Progenitor cell of endocrine pancreas (in vitro differentiated cells): ENCODE results near the gene MMP8. TPM values are rescaled to one million over a fixed set of nuclear protein-coding genes. Genes with fewer than 3 reads are reported as not detected.

Source experiments
- DNase-seq: peaks from one replicate; pipeline ENCODE4 v3.0.0; 2021; ENCODE audit warnings: low spot score; ENCODE audit not compliant: unreplicated experiment
- H3K27ac Mint-ChIP-seq: 2 replicates; pipeline ENCODE4 v1.8.0; 2021; ENCODE audit warnings: mild to moderate bottlenecking, moderate library complexity, mixed read lengths
- H3K27me3 Mint-ChIP-seq: 2 replicates; pipeline ENCODE4 v1.8.0; 2021; ENCODE audit warnings: mixed read lengths
- H3K36me3 Mint-ChIP-seq: 2 replicates; pipeline ENCODE4 v1.8.0; 2022; ENCODE audit warnings: mixed read lengths; ENCODE audit not compliant: insufficient read depth
- H3K4me1 Mint-ChIP-seq: 2 replicates; pipeline ENCODE4 v1.8.0; 2021; ENCODE audit warnings: low read depth, mixed read lengths
- H3K4me3 Mint-ChIP-seq: 2 replicates; pipeline ENCODE4 v1.8.0; 2021; ENCODE audit warnings: low read depth, mild to moderate bottlenecking, moderate library complexity, mixed read lengths
- H3K9me3 Mint-ChIP-seq: 2 replicates; pipeline ENCODE4 v1.8.0; 2021; ENCODE audit warnings: low read depth, mixed read lengths
- CTCF ChIP-seq: fragments of 200-600 bp; sonication (generic); IDR thresholded peaks from one replicate; pipeline ENCODE4 v1.5.0; 2021; ENCODE audit warnings: antibody characterized with exemption, mild to moderate bottlenecking; ENCODE audit not compliant: unreplicated experiment
- total RNA-seq: library from RNA; stranded (reverse); gene quantifications from 2 replicates; pipeline ENCODE4 v1.2.1, GENCODE V29; 2021

The MMP8 gene
- total RNA-seq, 1 donor from 2014 or later: not detected

- no peak for DNase-seq
- Mint-ChIP-seq H3K4me3 (no peak overlapping the region), H3K9me3 (peaks cover 5% of the 10 kb centered on the region), H3K36me3 (no peaks in the 10 kb centered on the region), H3K27me3 (no peaks in the 10 kb centered on the region), H3K4me1 (peaks cover 1% of the 10 kb centered on the region), H3K27ac (no peak overlapping the region)
- TF ChIP-seq CTCF: no peak
Measured at GRCh38 chr11:102719620-102720277, 5.0 kb downstream of the MMP8 start.

- Mint-ChIP-seq H3K36me3 (no peaks in the 10 kb centered on the region), H3K27me3 (peaks cover 3% of the 10 kb centered on the region), H3K4me1 (peaks cover 1% of the 10 kb centered on the region), H3K27ac (no peak overlapping the region), H3K9me3 (no peaks in the 10 kb centered on the region), H3K4me3 (no peak overlapping the region)
- TF ChIP-seq CTCF: no peak
- no peak for DNase-seq
Measured at GRCh38 chr11:102717280-102717679, 7.5 kb downstream of the MMP8 start.

GRCh38 chr11:102716527-102716926, 8.2 kb downstream of the MMP8 start:
- Mint-ChIP-seq H3K4me1 (peaks cover 1% of the 10 kb centered on the region), H3K4me3 (no peak overlapping the region), H3K9me3 (no peaks in the 10 kb centered on the region), H3K27me3 (peaks cover 3% of the 10 kb centered on the region), H3K27ac (no peak overlapping the region), H3K36me3 (no peaks in the 10 kb centered on the region)
- DNase-seq: no peak
- no peak for TF ChIP-seq CTCF

GRCh38 chr11:102712137-102712536, 12.6 kb downstream of the MMP8 start:
- H3K36me3 Mint-ChIP-seq: no peaks in the 10 kb centered on the region
- no peak overlapping the region for H3K4me3 Mint-ChIP-seq
- no peak for DNase-seq
- H3K27ac Mint-ChIP-seq: no peak overlapping the region
- H3K4me1 Mint-ChIP-seq: no peaks in the 10 kb centered on the region
- no peaks in the 10 kb centered on the region for H3K9me3 Mint-ChIP-seq
- no peak for TF ChIP-seq CTCF
- peaks cover 15% of the 10 kb centered on the region for H3K27me3 Mint-ChIP-seq

GRCh38 chr11:102709201-102709945, 15.4 kb downstream of the MMP8 start:
- DNase-seq: no peak
- no peak for TF ChIP-seq CTCF
- Mint-ChIP-seq H3K4me1 (peaks cover 12% of the 10 kb centered on the region), H3K9me3 (no peaks in the 10 kb centered on the region), H3K36me3 (no peaks in the 10 kb centered on the region), H3K27ac (peak overlapping the region; percentile 4), H3K4me3 (no peak overlapping the region), H3K27me3 (peaks cover 26% of the 10 kb centered on the region)
